Erythroblast (primary cell): ENCODE data around the gene CHTF8.

Experiments used
- DNase-seq, 2 experiments: peaks; one replicate each; lab custom pipeline; 2025; lab: John Stamatoyannopoulos, UW
- GATA1 ChIP-seq: IDR thresholded peaks from 2 replicates; pipeline ENCODE4 v1.6.1; 2011; ENCODE audit warnings: low read depth, mild to moderate bottlenecking, control low read depth, low read length, moderate library complexity
- POLR2A ChIP-seq: IDR thresholded peaks from 2 replicates; pipeline ENCODE4 v1.6.1; 2011; ENCODE audit warnings: mild to moderate bottlenecking, low read length

CHTF8 gene, protein sequence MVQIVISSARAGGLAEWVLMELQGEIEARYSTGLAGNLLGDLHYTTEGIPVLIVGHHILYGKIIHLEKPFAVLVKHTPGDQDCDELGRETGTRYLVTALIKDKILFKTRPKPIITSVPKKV

DNA sequence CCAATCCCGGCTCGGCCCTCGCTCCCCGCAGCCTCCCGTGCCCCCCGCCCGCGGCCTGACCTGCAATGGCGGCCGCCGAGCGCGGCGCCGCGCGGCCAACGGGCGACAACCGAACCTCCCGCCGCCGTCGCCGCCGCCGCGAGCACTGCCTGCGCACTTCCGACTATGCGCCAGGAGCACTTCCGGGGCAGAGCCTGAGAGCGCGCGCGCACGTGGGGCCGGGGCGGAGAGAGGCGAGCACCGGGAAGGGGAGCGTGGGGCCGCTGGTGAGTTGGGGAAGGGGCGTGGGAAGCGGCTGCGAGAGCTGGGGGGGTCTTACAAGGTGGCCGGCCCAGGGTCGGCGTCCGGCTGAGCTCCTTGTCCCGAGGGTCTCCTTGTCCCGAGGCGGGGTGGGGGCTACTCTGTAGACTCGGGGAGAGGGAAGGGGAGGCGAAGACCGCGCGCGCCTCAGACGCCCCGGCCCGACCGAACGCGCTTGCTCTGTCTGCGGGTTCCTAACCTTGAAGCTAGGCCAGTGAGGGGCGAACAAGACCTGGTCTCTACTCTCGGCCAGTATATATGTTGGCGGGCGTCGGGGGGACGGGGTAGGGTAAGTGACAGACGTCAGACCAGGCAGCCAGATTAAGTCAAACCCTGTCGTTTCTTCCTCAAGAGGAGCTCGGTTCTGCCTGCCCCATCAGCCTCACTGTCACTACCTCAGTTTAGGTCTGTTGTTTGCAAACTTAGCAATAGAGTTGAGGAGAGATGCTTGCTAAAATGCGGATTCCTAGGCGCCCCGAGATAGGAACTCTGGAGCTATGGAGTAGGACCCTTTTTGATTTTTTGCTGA lies at the start of gene CHTF8, which contains the start of gene UTP4:
CHTF8 (minus strand) TSS at position 165 of the 829 bp plus-strand sequence. CDS start 11,130 bp downstream, outside the sequence.
UTP4 (plus strand) TSS at position 226 of the 829 bp plus-strand sequence. CDS start 811 bp downstream, outside the sequence.
- DNase-seq, result peak; percentile 90 to 92
- TF ChIP-seq POLR2A (peak; percentile 63), GATA1 (no peak)

DNA sequence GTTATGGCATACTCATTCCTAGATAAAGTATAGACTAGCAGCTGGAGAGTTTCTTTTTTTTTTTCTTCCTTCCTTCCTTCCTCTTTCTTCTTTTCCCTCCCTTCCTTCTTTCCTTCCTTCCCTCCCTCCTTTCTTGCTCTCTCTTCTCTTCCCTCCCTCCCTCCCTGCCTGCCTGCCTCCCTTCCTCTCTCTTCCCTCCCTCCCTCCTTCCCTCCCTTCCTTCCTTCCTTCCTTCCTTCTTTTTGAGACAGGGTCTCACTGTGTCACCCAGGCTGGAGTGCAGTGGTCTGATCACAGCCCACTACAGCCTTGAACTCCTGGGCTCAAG lies 47.6 kb upstream of the CHTF8 start:
- TF ChIP-seq POLR2A, result no peak
- no peak for TF ChIP-seq GATA1
- no peak for DNase-seq

DNA sequence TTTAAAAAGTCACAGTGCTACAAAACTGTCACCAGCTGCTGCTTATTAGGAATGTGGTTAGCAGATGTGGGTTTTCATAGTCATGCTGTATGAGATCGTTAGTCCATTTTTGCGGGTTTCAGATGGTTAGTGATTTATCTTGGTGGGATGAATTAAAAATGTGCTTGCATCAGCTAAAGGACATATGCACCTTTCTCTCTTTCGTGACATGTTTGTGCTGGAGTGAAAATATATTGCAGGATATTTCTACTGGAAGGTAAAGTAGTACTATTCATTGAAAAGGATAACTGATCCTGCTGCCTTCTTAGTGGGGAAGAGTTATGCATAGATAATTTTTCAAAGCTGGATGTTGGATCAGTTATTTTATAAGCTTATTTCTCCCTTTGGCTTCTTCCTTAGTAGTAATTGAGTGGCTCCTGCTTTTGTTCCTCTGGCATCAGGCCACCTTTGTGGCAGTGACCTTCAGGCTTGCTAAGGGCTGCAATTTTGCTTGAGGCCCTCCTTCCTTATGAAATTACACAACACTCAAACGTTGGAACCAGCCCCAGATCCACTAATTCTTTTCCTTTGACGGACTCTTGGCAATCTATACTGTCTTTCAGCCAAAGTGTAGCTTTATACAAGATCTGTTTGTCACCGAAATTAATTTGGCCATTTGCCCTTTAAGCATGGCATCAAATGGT lies 47.1 kb upstream of the CHTF8 start:
- no peak for DNase-seq
- TF ChIP-seq POLR2A (no peak), GATA1 (no peak)

DNA sequence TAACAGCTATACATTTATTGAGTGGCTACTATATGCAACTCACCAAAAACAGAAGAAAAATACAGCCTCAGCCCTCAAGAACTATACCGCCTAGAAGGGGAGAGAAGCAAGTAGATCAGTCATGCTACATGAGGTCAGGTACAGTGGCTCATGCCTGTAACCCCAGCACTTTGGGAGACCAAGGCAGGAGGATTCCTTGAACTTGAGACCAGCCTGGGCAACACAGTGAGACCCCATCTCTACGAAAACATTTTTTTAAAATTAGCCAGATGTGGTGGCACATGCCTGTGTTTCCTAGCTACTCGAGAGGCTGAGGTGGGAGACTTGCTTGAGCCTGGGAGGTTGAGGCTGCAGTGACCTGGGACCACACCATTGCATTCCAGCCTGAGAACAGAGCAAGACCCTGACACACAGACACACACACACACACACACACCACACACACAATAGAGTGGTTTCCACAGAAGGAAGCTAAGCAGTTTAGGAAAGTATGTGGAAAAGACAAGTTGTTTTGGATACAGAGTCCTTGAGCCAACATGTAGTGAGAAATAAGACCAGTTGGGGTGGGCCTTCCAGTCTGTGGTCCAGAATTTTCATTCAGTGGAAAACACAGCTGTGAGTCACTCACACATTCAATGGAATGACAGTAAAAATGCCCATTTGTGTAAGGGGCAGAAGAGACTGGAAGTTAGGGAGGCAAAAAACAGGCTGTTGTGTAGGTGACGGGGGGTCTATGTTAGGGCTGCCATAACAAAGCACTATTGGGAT lies 43.8 kb upstream of the CHTF8 start:
- DNase-seq, result no peak
- no peak for TF ChIP-seq POLR2A
- no peak for TF ChIP-seq GATA1

DNA sequence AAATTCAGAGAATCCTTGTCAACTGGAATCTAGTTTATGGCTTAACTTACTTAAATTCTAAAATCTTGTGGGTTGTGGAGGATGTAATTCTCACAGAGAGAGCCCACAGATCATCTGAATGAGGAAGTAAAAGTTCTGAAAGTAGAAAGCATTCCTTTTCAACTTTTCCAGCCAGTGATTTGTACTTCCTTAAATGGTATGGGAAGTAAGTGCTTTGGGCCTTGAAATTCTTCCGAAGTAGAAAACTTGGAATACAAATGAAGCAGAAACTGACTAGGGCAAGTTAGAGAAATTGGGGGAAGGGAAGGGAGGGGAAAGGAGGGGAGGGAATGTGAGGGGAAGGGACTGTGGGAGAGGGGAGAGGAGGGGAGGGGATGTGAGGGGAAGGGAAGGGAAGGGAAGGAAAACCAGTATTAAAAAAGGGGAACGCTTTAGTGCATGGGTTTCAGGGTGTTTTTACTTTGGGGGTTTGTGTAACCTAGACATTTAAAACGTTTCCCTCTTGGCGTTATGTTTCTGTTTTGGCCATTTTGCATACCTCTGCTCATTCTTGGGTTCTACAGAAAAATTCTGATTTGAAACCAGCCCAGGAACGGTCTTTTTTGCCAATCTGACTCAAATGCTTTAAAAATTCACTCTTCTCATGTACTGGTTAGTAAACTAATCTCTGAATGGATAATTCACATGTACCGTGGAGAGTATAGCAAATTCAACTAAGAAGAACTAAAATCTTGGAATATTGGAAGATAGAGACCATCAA lies 39.1 kb upstream of the CHTF8 start:
- DNase-seq, result no peak
- TF ChIP-seq POLR2A (no peak), GATA1 (no peak)

DNA sequence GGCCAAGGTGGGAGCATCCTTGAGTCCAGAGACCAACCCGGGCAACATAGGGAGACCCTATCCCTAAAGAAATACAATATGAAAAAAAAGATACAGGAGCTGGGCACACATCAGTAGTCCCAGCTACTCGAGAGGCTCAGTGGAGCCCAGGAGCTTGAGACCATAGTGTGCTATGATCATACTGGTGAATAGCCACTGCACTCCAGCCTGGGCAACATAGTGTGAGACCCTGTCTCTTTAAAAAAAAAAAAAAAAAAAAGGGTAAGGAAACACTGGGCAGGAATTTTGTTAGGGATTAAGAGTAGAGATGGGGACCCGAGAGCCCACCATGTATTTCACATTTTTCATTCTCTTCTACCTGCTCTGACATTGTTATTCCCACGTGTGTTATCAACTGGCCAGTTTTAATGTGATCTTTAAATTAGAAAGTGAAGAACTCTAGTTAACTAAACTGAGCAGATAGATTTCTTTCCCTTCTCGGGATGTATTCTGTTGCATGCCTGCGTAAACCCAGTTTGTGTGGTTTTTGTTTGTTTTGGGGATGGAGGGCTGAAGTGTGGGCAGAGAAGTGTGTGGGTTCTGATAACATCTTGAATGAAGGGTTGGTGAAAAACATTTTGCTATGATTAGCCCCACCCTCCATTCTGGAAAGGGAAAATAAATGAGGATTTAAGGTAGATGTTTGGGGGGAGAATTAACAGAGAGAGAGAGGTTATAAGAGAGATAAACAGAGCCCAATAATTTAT lies 37.4 kb upstream of the CHTF8 start:
- no peak for DNase-seq
- TF ChIP-seq POLR2A (no peak), GATA1 (no peak)

DNA sequence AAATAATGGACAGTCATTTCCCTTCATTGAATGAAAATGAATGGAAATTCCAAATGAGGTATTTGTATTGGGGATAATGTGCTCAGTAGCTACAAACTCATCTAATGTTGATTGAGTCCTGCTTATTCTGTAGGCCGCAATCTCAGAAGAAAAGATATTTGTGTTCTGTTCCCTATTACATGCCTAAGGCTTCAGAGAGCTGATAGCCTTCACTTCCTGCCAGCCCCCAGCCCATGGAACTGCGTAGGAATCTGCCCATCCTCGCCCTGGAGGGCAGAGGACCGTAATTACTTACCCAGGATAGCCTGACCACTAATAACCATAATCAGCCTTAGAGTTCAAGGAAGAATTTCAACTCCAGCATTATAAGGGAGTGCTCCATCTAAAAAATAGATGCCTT lies 36.7 kb upstream of the CHTF8 start:
- no peak for TF ChIP-seq POLR2A
- no peak for TF ChIP-seq GATA1
- no peak for DNase-seq

DNA sequence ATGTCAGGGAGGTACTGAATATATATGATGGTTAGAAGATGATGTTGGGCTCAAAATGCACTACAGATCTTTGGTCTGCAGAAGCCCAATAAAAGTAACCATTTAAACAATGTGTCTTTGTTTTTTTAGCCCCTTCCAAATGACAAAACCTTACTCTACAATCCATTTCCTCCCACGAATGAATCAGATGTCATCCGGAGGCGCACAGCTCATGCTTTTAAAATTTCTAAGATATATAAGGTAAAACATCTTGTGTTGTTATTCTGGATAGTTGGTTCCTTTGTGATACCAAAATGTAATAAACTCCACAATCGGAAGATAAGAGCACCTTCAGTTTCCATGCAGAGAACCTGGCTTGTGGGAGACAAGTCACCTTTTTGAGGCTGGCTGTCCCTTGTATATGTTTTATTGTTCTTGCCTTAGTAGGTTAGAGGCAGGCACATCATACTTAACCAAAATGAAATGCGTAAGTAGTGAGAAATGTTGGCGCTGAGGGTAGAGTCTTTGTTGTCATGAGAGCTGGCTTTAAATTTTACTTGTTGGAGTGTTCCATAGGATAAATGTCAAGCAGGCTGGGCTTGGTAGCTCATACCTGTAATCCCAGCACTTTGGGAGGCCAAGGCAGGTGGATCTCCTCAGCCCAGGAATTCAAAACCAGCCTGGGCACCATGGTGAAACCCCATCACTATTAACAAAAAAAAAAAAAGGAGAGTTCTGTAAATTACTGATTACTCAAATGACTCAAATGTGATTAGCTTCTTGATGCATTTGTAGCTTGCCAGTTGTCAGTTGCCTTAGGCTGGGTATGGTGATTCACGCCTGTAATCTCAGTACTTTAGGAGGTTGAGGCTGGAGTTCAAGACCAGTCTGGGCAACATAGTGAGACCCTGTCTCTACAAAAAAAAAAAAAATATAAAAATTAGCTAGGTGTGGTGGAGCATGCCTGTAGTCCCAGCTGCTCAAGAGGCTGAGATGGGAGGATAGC lies 34.9 kb upstream of the CHTF8 start:
- TF ChIP-seq GATA1, result no peak
- TF ChIP-seq POLR2A, result no peak
- DNase-seq, result no peak

DNA sequence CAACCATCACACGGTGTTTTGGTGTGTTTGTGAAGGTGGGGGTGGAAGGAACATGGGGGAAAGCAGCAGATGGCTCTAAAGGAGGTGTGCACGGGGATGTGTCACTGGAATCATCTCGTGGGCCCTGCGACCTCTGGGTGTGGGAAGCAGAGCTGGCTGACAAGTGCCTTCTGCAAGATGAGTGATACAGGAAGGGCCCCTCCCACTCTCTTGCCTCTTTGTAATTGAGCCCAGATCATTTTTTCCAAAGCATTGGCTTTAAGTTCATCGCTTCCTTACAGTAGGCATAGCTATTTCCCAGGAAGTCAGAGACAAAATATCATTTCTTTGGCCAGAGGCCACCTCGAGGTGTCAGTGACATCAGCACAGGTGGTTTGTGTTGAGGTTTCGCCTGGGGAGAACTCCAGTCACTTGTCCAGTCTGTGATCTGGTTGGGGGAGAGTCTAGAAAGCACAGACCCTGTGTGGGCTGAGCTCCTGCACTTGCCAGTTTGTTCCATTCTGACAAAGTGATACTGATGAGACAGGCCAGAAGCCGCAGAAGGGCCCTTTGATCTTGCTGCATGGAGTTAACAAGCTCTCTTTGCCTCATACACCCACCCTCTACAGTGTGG lies 33.9 kb upstream of the CHTF8 start:
- peak in 1 of 2 experiments; percentile 7 for DNase-seq
- TF ChIP-seq GATA1 (no peak), POLR2A (no peak)

DNA sequence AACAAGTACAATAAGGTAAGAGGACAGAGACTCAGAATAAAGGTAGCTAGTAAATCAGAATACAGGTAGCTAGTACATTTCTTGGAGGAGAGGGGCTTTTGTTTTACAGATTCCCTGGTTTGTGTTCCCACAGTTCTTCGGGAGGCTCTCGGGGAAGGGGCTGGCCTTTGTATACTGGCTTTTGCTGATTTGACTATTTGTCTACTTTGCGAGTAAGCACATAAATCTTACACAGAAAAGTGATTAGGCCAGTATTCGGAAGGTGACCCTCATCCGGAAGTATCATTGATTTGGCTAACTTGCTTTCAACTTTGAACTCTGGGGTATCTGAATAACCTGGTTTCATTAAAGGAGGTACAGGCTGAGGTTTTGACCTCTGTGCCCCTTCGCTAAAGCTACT lies 33.2 kb upstream of the CHTF8 start:
- DNase-seq, result no peak
- no peak for TF ChIP-seq GATA1
- no peak for TF ChIP-seq POLR2A

DNA sequence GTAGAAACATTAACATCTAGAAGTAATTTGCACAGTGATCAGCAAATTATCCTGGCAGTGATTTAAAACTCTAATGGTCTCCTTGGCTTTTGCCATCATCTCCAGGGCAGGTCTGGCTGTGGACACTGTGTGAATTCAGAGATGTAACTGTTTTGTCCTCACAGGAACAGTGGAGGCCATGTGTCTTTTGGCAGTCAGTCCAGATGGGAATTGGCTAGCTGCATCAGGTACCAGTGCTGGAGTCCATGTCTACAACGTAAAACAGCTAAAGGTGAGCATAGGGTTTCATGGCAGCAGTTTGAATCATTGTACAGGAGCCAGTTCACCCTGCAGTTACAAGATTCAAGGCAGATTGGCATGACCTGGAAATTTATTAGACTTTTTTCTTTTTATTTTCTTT lies 27.8 kb upstream of the CHTF8 start:
- DNase-seq, result no peak
- TF ChIP-seq POLR2A (no peak), GATA1 (no peak)
